SU-DHL-6 (cell line): ENCODE measurements around the gene FCGR3A.
A peak's percentile ranks its signal among the peaks of the same experiment; 100 is the strongest.
"Not testable (repeated sequence)": the region's sequence is repeated elsewhere in the genome, so short reads cannot be mapped to it uniquely, and the experiment has no call there.

Experiments used
- H2AFZ ChIP-seq: fragments of 200-600 bp; sonication (generic); 2 replicates; pipeline ENCODE4 v1.6.1; 2014; ENCODE audit warnings: low read depth, mild to moderate bottlenecking, moderate library complexity, mixed read lengths, antibody characterized with exemption, low read length; ENCODE audit not compliant: severe bottlenecking
- H3F3A ChIP-seq: fragments of 200-600 bp; shearing (Covaris generic); 2 replicates; pipeline ENCODE4 v1.6.0; 2016; ENCODE audit warnings: antibody characterized with exemption, mild to moderate bottlenecking; ENCODE audit not compliant: insufficient read depth
- H3K27ac ChIP-seq: fragments of 200-600 bp; sonication (generic); 2 replicates; pipeline ENCODE4 v1.5.1; 2016; ENCODE audit warnings: low read depth, mild to moderate bottlenecking, low read length, moderate library complexity, mixed read lengths
- H3K27me3 ChIP-seq: fragments of 200-600 bp; sonication (generic), shearing (Covaris generic); 2 replicates; pipeline ENCODE4 v1.6.0; 2014; ENCODE audit warnings: mild to moderate bottlenecking, low read length
- H3K36me3 ChIP-seq: fragments of 200-600 bp; sonication (generic); 2 replicates; pipeline ENCODE4 v1.6.1; 2014; ENCODE audit warnings: mild to moderate bottlenecking, low read length, mixed read lengths
- H3K4me2 ChIP-seq: fragments of 300-600, 200-600 bp; shearing (Covaris generic), sonication (generic); 2 replicates; pipeline ENCODE4 v1.6.0; 2014; ENCODE audit warnings: low read length, low read depth, mild to moderate bottlenecking; ENCODE audit not compliant: poor library complexity, severe bottlenecking
- H3K4me3 ChIP-seq: fragments of 200-600 bp; sonication (generic); 2 replicates; pipeline ENCODE4 v1.5.1; 2014; ENCODE audit warnings: antibody characterized with exemption, low read length, mild to moderate bottlenecking, mixed read lengths; ENCODE audit not compliant: insufficient read depth, poor library complexity, severe bottlenecking
- H3K79me2 ChIP-seq: fragments of 200-600 bp; sonication (generic); 2 replicates; pipeline ENCODE4 v1.6.1; 2014; ENCODE audit warnings: mild to moderate bottlenecking, low read length, moderate library complexity; ENCODE audit not compliant: insufficient read depth
- H3K9ac ChIP-seq: fragments of 200-600 bp; sonication (generic); 2 replicates; pipeline ENCODE4 v1.7.0; 2014; ENCODE audit warnings: mild to moderate bottlenecking, low read length
- H3K9me2 ChIP-seq: fragments of 200-600 bp; sonication (generic); replicated peaks from 2 replicates; pipeline ENCODE4 v1.6.1; 2014; ENCODE audit warnings: low read length; ENCODE audit not compliant: insufficient read depth
- H3K9me3 ChIP-seq: fragments of 200-600 bp; sonication (generic); 2 replicates; pipeline ENCODE4 v1.6.1; 2014; ENCODE audit warnings: low read length, mixed read lengths; ENCODE audit not compliant: insufficient read depth
- H4K20me1 ChIP-seq: fragments of 200-600 bp; sonication (generic); 2 replicates; pipeline ENCODE4 v1.6.1; 2014; ENCODE audit warnings: low read depth, mild to moderate bottlenecking, antibody characterized with exemption, low read length, moderate library complexity, mixed read lengths

The FCGR3A gene

GRCh38 chr1:161524742-161525291 is 24.8 kb downstream of the FCGR3A start:
- H2AFZ ChIP-seq, H3K79me2 ChIP-seq, H3F3A ChIP-seq, H3K36me3 ChIP-seq, H4K20me1 ChIP-seq, H3K4me2 ChIP-seq, H3K9me3 ChIP-seq, H3K27me3 ChIP-seq, H3K27ac ChIP-seq, H3K9me2 ChIP-seq, H3K4me3 ChIP-seq: not testable (repeated sequence)
- H3K9ac ChIP-seq, result 0 out of 2 replicates have a peak overlapping the region, but pooled peaks have one; percentile 56

- H4K20me1 ChIP-seq, H3F3A ChIP-seq, H3K9me2 ChIP-seq, H3K9me3 ChIP-seq, H3K27ac ChIP-seq, H3K79me2 ChIP-seq, H3K36me3 ChIP-seq, H3K27me3 ChIP-seq: not testable (repeated sequence)
- Histone ChIP-seq H3K4me3 (peak within 1 kb of the TSS; percentile 52), H3K9ac (peak within 1 kb of the TSS; percentile 56), H2AFZ (peak within 1 kb of the TSS; percentile 73), H3K4me2 (peak within 1 kb of the TSS; percentile 68)
Observed at GRCh38 chr1:161523817-161524741, 25.5 kb downstream of the FCGR3A start, which contains the start of gene HSPA6. Gene HSPA6, plus strand, starts transcription at chr1:161524540. Its CDS starts 119 bp downstream, at chr1:161524659.

- not testable (repeated sequence) for H3K36me3 ChIP-seq, H3K9ac ChIP-seq, H3K27me3 ChIP-seq, H3K27ac ChIP-seq, H4K20me1 ChIP-seq, H3K9me2 ChIP-seq, H3K4me2 ChIP-seq, H3K4me3 ChIP-seq, H3K79me2 ChIP-seq, H2AFZ ChIP-seq, H3F3A ChIP-seq, H3K9me3 ChIP-seq
Observed at GRCh38 chr1:161523041-161523816, 26.4 kb downstream of the FCGR3A start.

- H3F3A ChIP-seq, H3K36me3 ChIP-seq, H2AFZ ChIP-seq, H4K20me1 ChIP-seq, H3K27ac ChIP-seq, H3K79me2 ChIP-seq, H3K9ac ChIP-seq, H3K9me2 ChIP-seq, H3K4me2 ChIP-seq, H3K4me3 ChIP-seq, H3K9me3 ChIP-seq, H3K27me3 ChIP-seq: not testable (repeated sequence)
Observed at GRCh38 chr1:161513953-161514352, 35.7 kb downstream of the FCGR3A start.

DNA sequence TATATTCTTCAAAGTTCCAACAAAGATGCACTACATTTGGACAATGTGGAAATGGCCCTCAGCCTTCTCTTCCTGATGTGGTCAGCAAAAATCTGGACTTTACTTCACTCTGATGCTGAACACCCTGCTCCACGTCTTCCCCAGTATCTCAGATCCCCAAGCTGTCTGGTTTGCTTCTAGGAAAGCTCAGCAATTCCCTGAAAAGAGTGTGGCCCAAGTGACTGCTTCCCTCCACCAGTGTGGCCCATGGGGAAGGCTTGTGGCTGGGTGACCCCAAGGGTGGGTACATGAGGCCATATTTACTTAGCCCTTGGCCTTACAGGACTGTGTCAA is 36.2 kb downstream of the FCGR3A start:
- H3K9me2 ChIP-seq, H3K79me2 ChIP-seq, H3F3A ChIP-seq, H3K27ac ChIP-seq, H3K9ac ChIP-seq, H2AFZ ChIP-seq, H3K27me3 ChIP-seq, H3K4me3 ChIP-seq, H4K20me1 ChIP-seq, H3K4me2 ChIP-seq, H3K36me3 ChIP-seq, H3K9me3 ChIP-seq: not testable (repeated sequence)

- not testable (repeated sequence) for H3K79me2 ChIP-seq, H3K4me3 ChIP-seq, H3K4me2 ChIP-seq, H3K9me2 ChIP-seq, H2AFZ ChIP-seq, H3K9me3 ChIP-seq, H3K36me3 ChIP-seq, H3K27ac ChIP-seq, H3K9ac ChIP-seq, H3F3A ChIP-seq, H3K27me3 ChIP-seq, H4K20me1 ChIP-seq
Observed at GRCh38 chr1:161512636-161513447, 36.8 kb downstream of the FCGR3A start.
